CD4-positive, alpha-beta T cell treated with Interferon gamma for 1 hour (primary cell): ENCODE measurements around the gene OR2T34.
"Not testable (repeated sequence)": the region's sequence is repeated elsewhere in the genome, so short reads cannot be mapped to it uniquely, and the experiment has no call there.

Source experiments
- DNase-seq: peaks from one replicate; pipeline ENCODE4 v3.0.0-alpha.2; 2020

The OR2T34 gene

GRCh38 chr1:248574657-248575056 is at the start of gene OR2T34:
OR2T34 (minus strand) TSS chr1:248574757; CDS start chr1:248574757, 0 bp downstream.
- not testable (repeated sequence) for DNase-seq

GRCh38 chr1:248622570-248623001 is 48.0 kb upstream of the OR2T34 start:
- no peak for DNase-seq

GRCh38 chr1:248621770-248622169 is 47.2 kb upstream of the OR2T34 start:
- DNase-seq, result no peak

GRCh38 chr1:248618878-248619277 is 44.3 kb upstream of the OR2T34 start:
- DNase-seq, result peak; percentile 4

- no peak for DNase-seq
Measured at GRCh38 chr1:248618119-248618518, 43.6 kb upstream of the OR2T34 start.

- no peak for DNase-seq
Measured at GRCh38 chr1:248613742-248614141, 39.2 kb upstream of the OR2T34 start.

GRCh38 chr1:248611883-248612414 is 37.4 kb upstream of the OR2T34 start:
- DNase-seq, result no peak

GRCh38 chr1:248610301-248610700 is 35.7 kb upstream of the OR2T34 start:
- DNase-seq, result no peak

- DNase-seq, result no peak
Measured at GRCh38 chr1:248599396-248599795, 24.8 kb upstream of the OR2T34 start.

GRCh38 chr1:248597589-248597988 is 23.0 kb upstream of the OR2T34 start, which contains the start of gene OR2T10:
OR2T10 (minus strand) TSS chr1:248597700; CDS start chr1:248593768, 3,932 bp downstream.
- DNase-seq, result no peak

GRCh38 chr1:248596615-248597014 is 22.1 kb upstream of the OR2T34 start:
- DNase-seq, result no peak

- DNase-seq, result no peak
Measured at GRCh38 chr1:248593226-248593625, 18.7 kb upstream of the OR2T34 start.

GRCh38 chr1:248592655-248593054 is 18.1 kb upstream of the OR2T34 start:
- DNase-seq, result no peak

GRCh38 chr1:248590055-248590454 is 15.5 kb upstream of the OR2T34 start:
- DNase-seq, result no peak

- DNase-seq, result no peak
Measured at GRCh38 chr1:248589334-248589733, 14.8 kb upstream of the OR2T34 start.

GRCh38 chr1:248585266-248585665 is 10.7 kb upstream of the OR2T34 start:
- no peak for DNase-seq

- DNase-seq, result no peak
Measured at GRCh38 chr1:248576260-248576980, 1.9 kb upstream of the OR2T34 start.

GRCh38 chr1:248573856-248574255 is 701 bp downstream of the OR2T34 start:
- not testable (repeated sequence) for DNase-seq

GRCh38 chr1:248572049-248572448 is 2.5 kb downstream of the OR2T34 start:
- DNase-seq, result not testable (repeated sequence)

GRCh38 chr1:248570811-248571210 is 3.7 kb downstream of the OR2T34 start:
- not testable (repeated sequence) for DNase-seq

- not testable (repeated sequence) for DNase-seq
Measured at GRCh38 chr1:248569049-248569448, 5.5 kb downstream of the OR2T34 start.

- not testable (repeated sequence) for DNase-seq
Measured at GRCh38 chr1:248565530-248566373, 8.8 kb downstream of the OR2T34 start.

- DNase-seq, result not testable (repeated sequence)
Measured at GRCh38 chr1:248562672-248563071, 11.9 kb downstream of the OR2T34 start, which contains the start of gene OR2T29. OR2T29 (minus strand) TSS chr1:248562772; CDS start chr1:248559491, 3,281 bp downstream.
